Activated CD4-positive, CD25-positive, alpha-beta regulatory T cell treated with anti-CD3 and anti-CD28 coated beads, Interleukin-2, amount 50 U/mL, for 24 hours (primary cell): ENCODE data around the gene MEIKIN.

Experiments
- ATAC-seq, 2 donors: fragments of 150-1000 bp; cut with Tn5 transposase; one replicate each; pipeline ENCODE4 v1.10.0; 2021; ENCODE audit warnings: mild to moderate bottlenecking in 1 of 2, moderate library complexity in 1 of 2

Gene MEIKIN

GRCh38 chr5:131973089-131973712 lies 27.7 kb upstream of the MEIKIN start:
- no peak for ATAC-seq

- no peak for ATAC-seq
Observed at GRCh38 chr5:131968396-131968954, 23.0 kb upstream of the MEIKIN start.

- no peak for ATAC-seq
Observed at GRCh38 chr5:131966551-131966950, 21.1 kb upstream of the MEIKIN start.

- ATAC-seq: no peak
Observed at GRCh38 chr5:131965826-131966415, 20.5 kb upstream of the MEIKIN start.

GRCh38 chr5:131959906-131960305 lies 14.4 kb upstream of the MEIKIN start:
- ATAC-seq: peak; percentile 73 to 80

- ATAC-seq: no peak
Observed at GRCh38 chr5:131959136-131959535, 13.7 kb upstream of the MEIKIN start.

GRCh38 chr5:131957721-131958441 lies 12.4 kb upstream of the MEIKIN start:
- no peak for ATAC-seq

GRCh38 chr5:131953969-131954368 lies 8.5 kb upstream of the MEIKIN start:
- peak; percentile 51 to 65 for ATAC-seq

GRCh38 chr5:131952301-131952857 lies 6.9 kb upstream of the MEIKIN start:
- no peak for ATAC-seq

GRCh38 chr5:131950706-131951105 lies 5.2 kb upstream of the MEIKIN start:
- no peak for ATAC-seq

- no peak for ATAC-seq
Observed at GRCh38 chr5:131947445-131947844, 2.0 kb upstream of the MEIKIN start.

- no peak for ATAC-seq
Observed at GRCh38 chr5:131944702-131945550, 537 bp downstream of the MEIKIN start.

GRCh38 chr5:131943916-131944315 lies 1.5 kb downstream of the MEIKIN start:
- ATAC-seq: no peak

- no peak for ATAC-seq
Observed at GRCh38 chr5:131942016-131942415, 3.4 kb downstream of the MEIKIN start.

GRCh38 chr5:131939690-131940345 lies 5.6 kb downstream of the MEIKIN start:
- no peak for ATAC-seq

GRCh38 chr5:131932235-131932634 lies 13.2 kb downstream of the MEIKIN start:
- no peak for ATAC-seq

GRCh38 chr5:131928957-131929356 lies 16.5 kb downstream of the MEIKIN start:
- ATAC-seq: no peak

GRCh38 chr5:131926168-131926567 lies 19.3 kb downstream of the MEIKIN start:
- ATAC-seq: no peak

- ATAC-seq: no peak
Observed at GRCh38 chr5:131916481-131916880, 29.0 kb downstream of the MEIKIN start.

GRCh38 chr5:131914472-131914871 lies 31.0 kb downstream of the MEIKIN start:
- no peak for ATAC-seq

GRCh38 chr5:131913603-131914002 lies 31.9 kb downstream of the MEIKIN start:
- no peak for ATAC-seq

GRCh38 chr5:131906668-131907067 lies 38.8 kb downstream of the MEIKIN start:
- no peak for ATAC-seq
